RWPE1 (cell line): Measurements from ENCODE around the gene DNAJC5.
A peak's percentile ranks its signal among the peaks of the same experiment; 100 is the strongest.

Experiments
- CTCF ChIA-PET: fragments of 350-600 bp; sonication (Branson Sonifier 250); formaldehyde crosslinking; extraction: SDS; loops from one replicate; lab custom pipeline; 2021; lab: Yijun Ruan, JAX
- POLR2A ChIA-PET: fragments of 400-600 bp; formaldehyde crosslinking; extraction: SDS; loops from one replicate; lab custom pipeline; 2020; ENCODE audit warnings: antibody characterized with exemption; ENCODE audit not compliant: low non-redundant PET; lab: Yijun Ruan, JAX
- DNase-seq: peaks from one replicate; pipeline ENCODE4 v3.0.0; 2012; ENCODE audit warnings: low spot score
- H3K27ac ChIP-seq: fragments of 450-650 bp; 2 replicates; pipeline ENCODE4 v1.5.1; 2017
- TF ChIP-seq, protein P1 (sequence below): fragments of 450-650 bp; conservative IDR thresholded peaks from 2 replicates; pipeline ENCODE4 v1.5.1; 2017; ENCODE audit warnings: low read depth, mild to moderate bottlenecking

Gene DNAJC5

DNA sequence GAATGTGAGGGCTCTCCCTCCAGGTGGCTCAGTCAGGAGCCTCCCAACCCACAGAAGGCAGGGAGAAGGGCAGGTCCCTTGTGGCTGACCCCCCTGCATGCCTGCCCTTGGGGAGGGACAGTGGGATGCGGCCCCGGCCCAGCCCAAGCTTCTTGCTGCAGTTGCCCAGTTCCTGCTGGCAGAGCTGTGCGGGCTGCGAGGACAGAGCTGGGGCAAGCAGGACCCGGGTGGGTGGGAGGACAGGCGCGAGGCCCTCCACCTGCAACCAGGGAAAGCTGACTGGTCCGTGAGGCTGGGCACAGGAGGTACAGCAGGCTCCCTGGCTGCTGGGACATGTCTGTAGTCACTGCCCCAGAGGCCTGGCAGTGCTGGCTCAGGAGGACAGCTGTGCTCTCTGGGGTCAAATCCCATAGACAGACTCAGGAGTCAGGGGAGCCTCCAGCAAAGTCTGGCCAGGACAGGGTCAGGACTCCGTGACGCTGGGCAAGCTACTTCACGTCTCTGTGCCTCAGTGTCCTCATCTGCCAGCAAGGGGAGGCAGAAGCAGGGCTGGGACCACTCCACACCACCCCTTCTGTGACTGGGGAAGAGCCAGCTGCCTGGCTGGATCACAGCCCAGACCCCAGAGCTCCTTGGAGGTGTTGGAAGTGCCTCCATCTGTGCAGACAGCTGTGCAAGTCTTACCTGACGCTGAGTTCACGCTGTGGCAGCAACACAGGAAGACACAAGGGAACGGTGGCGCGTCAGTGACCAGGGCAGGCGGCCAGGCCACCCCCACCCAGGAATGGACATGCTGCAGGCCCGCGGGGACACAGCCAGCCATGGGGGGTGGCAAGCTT is 48.3 kb downstream of the DNAJC5 start:
- CTCF ChIA-PET: interaction anchor here (1.0 to 1.1 kb wide), 2 partner anchors 9 to 30 kb away, joined by 4 read pairs; no protein-coding TSS in a partner anchor
- peak overlapping the region; percentile 99 for H3K27ac ChIP-seq
- TF ChIP-seq, protein P1, sequence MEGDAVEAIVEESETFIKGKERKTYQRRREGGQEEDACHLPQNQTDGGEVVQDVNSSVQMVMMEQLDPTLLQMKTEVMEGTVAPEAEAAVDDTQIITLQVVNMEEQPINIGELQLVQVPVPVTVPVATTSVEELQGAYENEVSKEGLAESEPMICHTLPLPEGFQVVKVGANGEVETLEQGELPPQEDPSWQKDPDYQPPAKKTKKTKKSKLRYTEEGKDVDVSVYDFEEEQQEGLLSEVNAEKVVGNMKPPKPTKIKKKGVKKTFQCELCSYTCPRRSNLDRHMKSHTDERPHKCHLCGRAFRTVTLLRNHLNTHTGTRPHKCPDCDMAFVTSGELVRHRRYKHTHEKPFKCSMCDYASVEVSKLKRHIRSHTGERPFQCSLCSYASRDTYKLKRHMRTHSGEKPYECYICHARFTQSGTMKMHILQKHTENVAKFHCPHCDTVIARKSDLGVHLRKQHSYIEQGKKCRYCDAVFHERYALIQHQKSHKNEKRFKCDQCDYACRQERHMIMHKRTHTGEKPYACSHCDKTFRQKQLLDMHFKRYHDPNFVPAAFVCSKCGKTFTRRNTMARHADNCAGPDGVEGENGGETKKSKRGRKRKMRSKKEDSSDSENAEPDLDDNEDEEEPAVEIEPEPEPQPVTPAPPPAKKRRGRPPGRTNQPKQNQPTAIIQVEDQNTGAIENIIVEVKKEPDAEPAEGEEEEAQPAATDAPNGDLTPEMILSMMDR: no peak
- POLR2A ChIA-PET: no interaction called here
- DNase-seq: no peak

DNA sequence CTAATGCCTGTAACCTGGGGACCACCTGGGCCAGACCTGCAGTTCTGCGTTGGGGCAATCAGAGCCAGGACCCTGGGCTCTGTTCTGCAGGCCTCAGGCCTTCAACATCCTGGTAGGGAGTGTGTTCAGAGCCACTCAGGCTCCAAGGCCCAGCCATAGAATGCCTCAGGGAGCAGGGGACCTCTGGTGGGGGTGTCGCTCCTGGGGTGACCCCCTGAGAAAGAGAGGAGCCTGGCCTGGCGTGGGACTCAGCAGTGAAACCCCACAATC is 48.8 kb downstream of the DNAJC5 start:
- CTCF ChIA-PET: interaction anchor here (1.0 kb wide), 1 partner anchor 30 kb away, joined by 4 read pairs; no protein-coding TSS in a partner anchor
- TF ChIP-seq, protein P1: no peak
- no peak for DNase-seq
- POLR2A ChIA-PET: no interaction called here
- H3K27ac ChIP-seq: peak overlapping the region; percentile 99

DNA sequence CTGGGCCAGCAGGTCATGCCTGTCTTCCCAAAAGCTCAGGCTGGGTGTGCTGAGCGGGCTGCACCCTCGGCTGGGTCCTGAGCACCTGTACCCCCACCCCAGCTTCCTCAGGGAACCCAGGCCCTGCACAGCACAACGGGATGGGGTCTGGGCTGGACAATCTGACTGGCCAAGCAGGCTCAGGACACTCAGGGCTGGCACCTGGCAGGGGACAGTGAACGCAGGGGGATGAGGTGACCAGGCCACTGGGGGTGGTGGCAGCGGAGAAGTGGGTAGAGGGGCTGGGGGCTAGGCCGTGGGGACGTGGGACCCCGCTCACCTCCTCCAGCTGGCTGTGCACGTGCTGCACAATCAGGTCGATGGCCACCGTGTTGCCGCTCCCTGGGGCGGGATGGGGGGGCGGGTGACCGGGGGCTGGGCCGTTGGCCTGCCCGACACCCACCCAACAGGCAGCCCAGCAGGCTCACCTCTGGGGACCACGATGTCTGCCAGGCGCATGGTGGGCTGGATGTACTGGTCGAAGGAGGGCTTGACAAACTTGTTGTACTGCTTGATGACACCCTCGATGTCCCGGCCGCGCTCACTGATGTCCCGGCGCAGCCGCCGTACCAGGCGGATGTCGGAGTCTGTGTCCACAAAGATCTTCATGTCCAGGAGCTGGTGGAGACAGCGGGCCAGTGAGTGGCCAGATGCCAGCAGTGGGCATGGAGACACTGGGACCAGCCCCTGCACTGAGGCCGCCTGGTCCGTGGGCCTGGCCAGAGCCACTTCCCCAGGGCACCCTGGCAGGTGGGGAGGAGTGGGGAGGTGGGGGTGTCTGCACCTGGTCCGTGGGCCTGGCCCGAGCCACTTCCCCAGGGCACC is 49.4 kb downstream of the DNAJC5 start:
- ChIA-PET POLR2A (no interaction called here), CTCF (interaction anchor here (1.0 kb wide), 1 partner anchor 29 kb away, joined by 4 read pairs; no protein-coding TSS in a partner anchor)
- peak overlapping the region; percentile 99 for H3K27ac ChIP-seq
- DNase-seq: no peak
- TF ChIP-seq, protein P1: no peak

DNA sequence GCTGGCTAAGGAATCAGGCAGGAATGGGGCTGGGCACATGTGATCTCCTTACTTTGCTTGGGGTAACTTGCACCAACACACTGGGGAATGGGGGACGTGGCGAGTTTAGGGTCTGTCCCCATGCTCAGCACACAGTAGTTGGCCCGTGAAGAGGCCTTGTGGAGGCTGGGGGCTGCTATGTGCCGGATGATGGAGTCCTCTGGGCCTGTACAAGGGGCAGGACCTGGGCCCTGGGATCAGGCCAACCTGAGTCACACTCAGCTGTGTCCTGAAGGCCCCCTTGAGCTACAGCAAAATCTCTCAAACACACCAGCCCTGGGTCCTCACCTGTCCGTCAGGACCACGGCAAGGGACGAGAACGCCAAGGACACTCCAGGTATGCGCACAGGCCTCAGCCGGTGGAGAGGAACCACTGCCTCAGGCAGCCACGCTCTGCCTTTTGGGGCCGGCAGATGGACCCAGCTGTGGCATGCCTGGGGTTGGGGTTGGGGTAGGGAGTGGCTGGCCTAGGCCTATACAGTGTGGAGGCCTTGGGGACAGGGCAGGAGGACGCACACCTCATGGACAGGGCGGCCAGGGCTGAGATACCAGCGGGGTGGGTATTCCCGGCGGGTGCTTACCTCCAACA is 50.2 kb downstream of the DNAJC5 start:
- TF ChIP-seq, protein P1: no peak
- no peak for DNase-seq
- CTCF ChIA-PET: interaction anchor here (0.6 to 0.7 kb wide), 2 partner anchors 8 to 112 kb away, joined by 3 read pairs; no protein-coding TSS in a partner anchor
- POLR2A ChIA-PET: no interaction called here
- H3K27ac ChIP-seq: peak overlapping the region; percentile 99

DNA sequence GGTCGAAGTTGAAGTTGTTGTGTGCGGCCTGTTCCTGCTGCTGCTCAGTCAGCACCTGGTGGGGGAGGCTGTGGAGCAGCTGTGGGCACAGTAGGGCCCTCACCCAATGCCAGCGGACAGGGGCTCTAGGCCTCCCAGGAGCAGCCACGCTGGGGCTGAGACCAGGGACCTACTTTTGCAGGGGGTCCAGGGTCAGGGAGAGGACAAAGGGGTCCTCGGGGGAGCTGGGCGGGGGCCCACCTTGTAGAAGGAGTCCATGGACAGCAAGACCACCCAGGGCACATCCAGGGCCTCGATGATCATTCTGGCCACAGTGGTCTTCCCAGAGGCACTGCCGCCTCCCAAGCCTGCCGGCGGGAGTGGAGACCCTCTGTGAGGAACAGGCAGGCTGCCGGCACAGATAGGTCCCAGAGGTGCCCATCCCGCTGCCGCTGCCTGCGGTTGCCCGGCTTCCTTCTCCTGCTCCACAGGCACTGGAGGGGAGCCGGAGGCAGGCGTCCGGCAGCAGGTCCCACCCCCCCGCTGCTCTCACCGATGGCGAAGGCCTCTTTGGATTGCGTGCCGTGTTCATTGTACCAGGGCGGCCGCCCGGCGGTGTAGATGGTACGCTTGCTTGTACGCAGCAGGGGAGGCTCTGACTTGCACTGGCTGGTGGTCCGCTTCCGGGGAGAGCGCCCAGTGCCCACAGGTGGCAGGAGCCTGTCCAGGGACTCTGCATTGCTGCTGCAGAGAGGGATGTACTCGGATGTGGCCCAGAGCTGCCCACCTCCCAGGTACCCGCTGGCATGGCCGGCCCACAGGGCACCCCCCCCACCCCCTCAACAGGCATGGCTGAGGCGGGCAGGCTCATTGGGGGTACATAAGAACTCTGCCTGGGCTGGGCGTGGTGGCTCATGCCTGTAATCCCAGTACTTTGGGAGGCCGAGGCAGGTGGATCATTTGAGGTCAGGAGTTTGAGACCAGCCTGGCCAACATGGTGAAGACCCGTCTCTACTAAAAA is 51.3 kb downstream of the DNAJC5 start:
- CTCF ChIA-PET: interaction anchor here (0.6 kb wide), 1 partner anchor 221 kb away, joined by 5 read pairs; no protein-coding TSS in a partner anchor
- TF ChIP-seq, protein P1: no peak
- POLR2A ChIA-PET: no interaction called here
- H3K27ac ChIP-seq: peak overlapping the region; percentile 99
- no peak for DNase-seq
